Duodenal mucosa (tissue), 2 donors: ENCODE data around the gene MYO9B.

Source experiments
- H3K27ac ChIP-seq: one replicate; pipeline ENCODE4 v1.7.0; 2013; ENCODE audit warnings: low read depth, low read length
- H3K27me3 ChIP-seq, 2 donors: one replicate each; pipeline ENCODE4 v1.7.0; 2013; ENCODE audit warnings: low read length in 2 of 2, control low read depth in 1 of 2; ENCODE audit not compliant: insufficient read depth in 2 of 2, control insufficient read depth in 1 of 2
- H3K36me3 ChIP-seq, 2 donors: one replicate each; pipeline ENCODE4 v1.7.0; 2013; ENCODE audit warnings: low read length in 2 of 2, control low read depth in 1 of 2; ENCODE audit not compliant: insufficient read depth in 2 of 2, control insufficient read depth in 1 of 2
- H3K4me1 ChIP-seq, 2 donors: one replicate each; pipeline ENCODE4 v1.7.0; 2013; ENCODE audit warnings: low read length in 2 of 2, control low read depth in 1 of 2; ENCODE audit not compliant: insufficient read depth in 2 of 2, control insufficient read depth in 1 of 2
- H3K4me3 ChIP-seq, 2 donors: one replicate each; pipeline ENCODE4 v1.7.0; 2013; ENCODE audit warnings: low read length in 2 of 2, low read depth in 1 of 2
- H3K9ac ChIP-seq, 2 donors: one replicate each; pipeline ENCODE4 v1.7.0; 2013; ENCODE audit warnings: low read length in 2 of 2, low read depth in 1 of 2
- H3K9me3 ChIP-seq, 2 donors: one replicate each; pipeline ENCODE4 v1.7.0; 2013; ENCODE audit warnings: low read length in 2 of 2, control low read depth in 1 of 2; ENCODE audit not compliant: control insufficient read depth in 1 of 2

The MYO9B gene

GRCh38 chr19:17260842-17261325 is 185.3 kb downstream of the MYO9B start:
- H3K4me3 ChIP-seq: no peak overlapping the region
- H3K9ac ChIP-seq: no peak overlapping the region
- H3K27me3 ChIP-seq: no peaks in the 10 kb centered on the region
- no peaks in the 10 kb centered on the region for H3K36me3 ChIP-seq
- H3K27ac ChIP-seq: no peak overlapping the region
- no peaks in the 10 kb centered on the region for H3K9me3 ChIP-seq
- peaks cover 0 to 3% of the 10 kb centered on the region in 2 donors for H3K4me1 ChIP-seq

GRCh38 chr19:17262557-17262956 is 187.0 kb downstream of the MYO9B start:
- Histone ChIP-seq H3K27ac (no peak overlapping the region), H3K4me1 (peaks cover 0 to 3% of the 10 kb centered on the region in 2 donors), H3K36me3 (no peaks in the 10 kb centered on the region), H3K9ac (no peak overlapping the region), H3K9me3 (no peaks in the 10 kb centered on the region), H3K4me3 (no peak overlapping the region), H3K27me3 (no peaks in the 10 kb centered on the region)
